Mesenchymal stem cell (in vitro differentiated cells and primary cell): ENCODE measurements around the gene CHRM2.

Source experiments
- DNase-seq: peaks from one replicate; pipeline ENCODE4 v3.0.0-alpha.2; 2013
- H2AFZ ChIP-seq: one replicate; pipeline ENCODE4 v1.6.1; 2013; ENCODE audit warnings: low read depth, mild to moderate bottlenecking, control low read depth, inconsistent platforms, low read length, moderate library complexity
- H2AK5ac ChIP-seq: 2 replicates; pipeline ENCODE4 v1.6.1; 2013; ENCODE audit warnings: low read length, moderate library complexity, mild to moderate bottlenecking, inconsistent platforms; ENCODE audit not compliant: severe bottlenecking
- H2BK120ac ChIP-seq: one replicate; pipeline ENCODE4 v1.6.1; 2013; ENCODE audit warnings: low read depth, mild to moderate bottlenecking, inconsistent platforms, low read length, moderate library complexity
- H2BK12ac ChIP-seq, 2 experiments: one replicate each; pipeline ENCODE4 v1.6.1; 2013; ENCODE audit warnings: inconsistent platforms in 2 of 2, low read length in 2 of 2, mild to moderate bottlenecking in 2 of 2, moderate library complexity in 2 of 2, control low read depth in 1 of 2
- H2BK15ac ChIP-seq: one replicate; pipeline ENCODE4 v1.6.1; 2013; ENCODE audit warnings: mild to moderate bottlenecking, low read depth, inconsistent platforms; ENCODE audit not compliant: poor library complexity, severe bottlenecking
- H2BK5ac ChIP-seq: 2 replicates; pipeline ENCODE4 v1.6.1; 2013; ENCODE audit warnings: low read depth, mild to moderate bottlenecking, low read length, control low read depth, inconsistent platforms; ENCODE audit not compliant: poor library complexity, severe bottlenecking
- H3K14ac ChIP-seq, 2 experiments: one replicate each; pipeline ENCODE4 v1.6.1; 2013; ENCODE audit warnings: inconsistent platforms in 2 of 2, low read length in 2 of 2, control low read depth in 1 of 2, mild to moderate bottlenecking in 1 of 2, moderate library complexity in 1 of 2
- H3K18ac ChIP-seq, 2 experiments: one replicate each; pipeline ENCODE4 v1.6.1; 2013; ENCODE audit warnings: inconsistent platforms in 2 of 2, low read length in 2 of 2, control low read depth in 1 of 2, low read depth in 1 of 2, mild to moderate bottlenecking in 1 of 2
- H3K23ac ChIP-seq, 2 experiments: one replicate each; pipeline ENCODE4 v1.6.1; 2013; ENCODE audit warnings: inconsistent platforms in 2 of 2, low read length in 2 of 2, mild to moderate bottlenecking in 2 of 2, moderate library complexity in 2 of 2, control low read depth in 1 of 2
- H3K27ac ChIP-seq: 2 replicates; pipeline ENCODE4 v1.5.1; 2013; ENCODE audit warnings: mild to moderate bottlenecking, moderate library complexity, low read length, control low read depth, inconsistent platforms; ENCODE audit not compliant: poor library complexity, severe bottlenecking
- H3K27me3 ChIP-seq, 2 experiments: 2 replicates each; pipeline versions ENCODE4 v1.6.1 to v1.7.0; 2013; ENCODE audit warnings: low read length in 2 of 2, mild to moderate bottlenecking in 2 of 2, moderate library complexity in 2 of 2, control low read depth in 1 of 2, inconsistent platforms in 1 of 2; ENCODE audit not compliant: control insufficient read depth in 1 of 2, insufficient read depth in 1 of 2
- H3K36me3 ChIP-seq, 2 experiments: 2 replicates each; pipeline versions ENCODE4 v1.6.1 to v1.7.0; 2013; ENCODE audit warnings: low read length in 2 of 2, control low read depth in 1 of 2, inconsistent platforms in 1 of 2, low read depth in 1 of 2, mild to moderate bottlenecking in 1 of 2; ENCODE audit not compliant: insufficient read depth in 2 of 2, control insufficient read depth in 1 of 2
- H3K4ac ChIP-seq, 2 experiments: one replicate each; pipeline ENCODE4 v1.6.1; 2013; ENCODE audit warnings: inconsistent platforms in 2 of 2, low read length in 2 of 2, mild to moderate bottlenecking in 2 of 2, moderate library complexity in 2 of 2, control low read depth in 1 of 2, low read depth in 1 of 2
- H3K4me1 ChIP-seq: 2 replicates; pipeline ENCODE4 v1.6.1; 2013; ENCODE audit warnings: low read depth, low read length, control low read depth; ENCODE audit not compliant: control insufficient read depth, insufficient read depth
- H3K4me2 ChIP-seq: 2 replicates; pipeline ENCODE4 v1.6.1; 2013; ENCODE audit warnings: low read length, mild to moderate bottlenecking, inconsistent platforms; ENCODE audit not compliant: poor library complexity, severe bottlenecking
- H3K4me3 ChIP-seq, 2 experiments: 2 replicates each; pipeline versions ENCODE4 v1.5.1 to v1.7.0; 2013; ENCODE audit warnings: low read length in 2 of 2, mild to moderate bottlenecking in 2 of 2, control low read depth in 1 of 2, low read depth in 1 of 2; ENCODE audit not compliant: insufficient read depth in 1 of 2
- H3K79me1 ChIP-seq: replicated peaks from 2 replicates; pipeline ENCODE4 v1.6.1; 2013; ENCODE audit warnings: mild to moderate bottlenecking, control low read depth, low read length, inconsistent platforms; ENCODE audit not compliant: poor library complexity, severe bottlenecking
- H3K9ac ChIP-seq: 2 replicates; pipeline ENCODE4 v1.7.0; 2013; ENCODE audit warnings: mild to moderate bottlenecking, low read length, moderate library complexity
- H3K9me3 ChIP-seq: 2 replicates; pipeline ENCODE4 v1.7.0; 2013; ENCODE audit warnings: mild to moderate bottlenecking, low read length; ENCODE audit not compliant: control insufficient read depth
- H4K8ac ChIP-seq: one replicate; pipeline ENCODE4 v1.6.1; 2013; ENCODE audit warnings: inconsistent platforms, mild to moderate bottlenecking, low read length, moderate library complexity
- H4K91ac ChIP-seq: one replicate; pipeline ENCODE4 v1.6.1; 2013; ENCODE audit warnings: mild to moderate bottlenecking, low read length, inconsistent platforms
- WGBS: methylation state at CpG from one replicate; pipeline ENCODE4 v1.1.7; 2013; ENCODE audit warnings: mixed read lengths; 5-methylcytosine and 5-hydroxymethylcytosine counted together

The CHRM2 gene

GRCh38 chr7:137036768-137037167, 168.3 kb downstream of the CHRM2 start:
- Histone ChIP-seq H2BK5ac (no peak overlapping the region), H3K4me1 (no peaks in the 10 kb centered on the region), H3K23ac (no peak overlapping the region), H2BK120ac (no peak overlapping the region), H3K4ac (no peak overlapping the region), H3K9ac (no peak overlapping the region), H3K4me2 (no peak overlapping the region), H2AFZ (no peak overlapping the region), H3K4me3 (no peak overlapping the region), H4K91ac (no peak overlapping the region), H2BK12ac (no peak overlapping the region), H3K36me3 (no peaks in the 10 kb centered on the region), H3K9me3 (no peaks in the 10 kb centered on the region), H3K18ac (no peak overlapping the region), H2BK15ac (no peak overlapping the region), H4K8ac (no peak overlapping the region), H3K14ac (no peak overlapping the region), H3K27ac (no peak overlapping the region), H3K79me1 (no peaks in the 10 kb centered on the region), H3K27me3 (no peaks in the 10 kb centered on the region), H2AK5ac (no peak overlapping the region)
- no CpG with 5 or more reads among the region's 2 CpGs for WGBS
- DNase-seq: no peak

DNA sequence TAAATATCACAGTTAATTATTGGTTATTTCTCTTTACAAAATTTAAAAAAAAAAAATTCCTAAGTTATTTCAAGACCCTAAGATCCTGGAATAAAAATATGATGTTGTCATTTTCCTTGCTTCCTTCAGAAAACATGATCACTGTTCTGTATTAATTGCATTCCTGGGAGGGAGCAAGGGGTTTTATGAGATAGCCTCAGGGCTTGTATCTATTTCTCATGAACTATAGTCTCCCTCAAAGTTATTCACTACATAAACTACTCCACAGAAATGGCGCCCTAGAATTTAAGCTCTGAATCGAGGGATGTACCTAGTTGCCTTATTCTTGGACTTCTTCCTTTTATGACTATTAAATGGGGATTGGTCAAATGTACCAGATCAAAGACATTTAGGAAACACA, 170.3 kb downstream of the CHRM2 start:
- H2BK120ac ChIP-seq: no peak overlapping the region
- H3K4me1 ChIP-seq: no peaks in the 10 kb centered on the region
- no peak overlapping the region for H3K14ac ChIP-seq
- no CpG with 5 or more reads among the region's 2 CpGs for WGBS
- no peak overlapping the region for H2BK12ac ChIP-seq
- no peaks in the 10 kb centered on the region for H3K36me3 ChIP-seq
- no peak overlapping the region for H3K23ac ChIP-seq
- no peak overlapping the region for H3K4me2 ChIP-seq
- H3K27me3 ChIP-seq: no peaks in the 10 kb centered on the region
- no peak overlapping the region for H2BK5ac ChIP-seq
- H2AFZ ChIP-seq: no peak overlapping the region
- H3K18ac ChIP-seq: no peak overlapping the region
- no peak overlapping the region for H2AK5ac ChIP-seq
- H4K91ac ChIP-seq: no peak overlapping the region
- no peak overlapping the region for H3K9ac ChIP-seq
- no peaks in the 10 kb centered on the region for H3K79me1 ChIP-seq
- H3K9me3 ChIP-seq: no peaks in the 10 kb centered on the region
- H3K27ac ChIP-seq: no peak overlapping the region
- H3K4me3 ChIP-seq: no peak overlapping the region
- no peak overlapping the region for H2BK15ac ChIP-seq
- no peak overlapping the region for H4K8ac ChIP-seq
- H3K4ac ChIP-seq: no peak overlapping the region
- DNase-seq: no peak

- Histone ChIP-seq H2AFZ (no peak overlapping the region), H2BK12ac (no peak overlapping the region), H4K91ac (no peak overlapping the region), H3K9ac (no peak overlapping the region), H3K4me1 (no peaks in the 10 kb centered on the region), H3K9me3 (peaks cover 6% of the 10 kb centered on the region), H2AK5ac (no peak overlapping the region), H3K23ac (no peak overlapping the region), H4K8ac (no peak overlapping the region), H3K36me3 (no peaks in the 10 kb centered on the region), H3K27me3 (no peaks in the 10 kb centered on the region), H3K79me1 (no peaks in the 10 kb centered on the region), H3K14ac (no peak overlapping the region), H3K4me2 (no peak overlapping the region), H2BK5ac (no peak overlapping the region), H2BK120ac (no peak overlapping the region), H2BK15ac (no peak overlapping the region), H3K4ac (no peak overlapping the region), H3K4me3 (no peak overlapping the region), H3K27ac (no peak overlapping the region), H3K18ac (no peak overlapping the region)
- no peak for DNase-seq
- WGBS: 73% methylated on average over 7 of the region's 7 CpGs
Measured at GRCh38 chr7:137040745-137041144, 172.3 kb downstream of the CHRM2 start.

DNA sequence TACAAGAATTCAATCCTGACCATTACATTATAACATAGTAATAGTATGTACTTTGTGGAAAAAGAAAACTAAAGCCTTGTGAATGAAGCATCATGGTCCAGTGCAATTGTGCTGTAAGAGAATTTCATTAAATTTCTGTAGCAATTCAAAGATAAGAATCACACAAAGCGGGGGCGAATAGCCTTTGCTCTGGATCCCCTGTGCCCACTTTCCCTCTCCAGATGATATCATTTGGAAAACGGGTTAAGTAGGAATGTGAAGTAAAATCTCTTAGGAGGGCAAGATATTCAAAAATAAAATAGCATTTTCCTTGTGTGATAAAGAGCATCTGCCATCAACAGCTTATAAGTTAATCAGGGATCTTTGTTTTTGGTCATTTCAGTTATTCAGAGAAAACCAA, 177.1 kb downstream of the CHRM2 start:
- Histone ChIP-seq H3K36me3 (no peaks in the 10 kb centered on the region), H2BK12ac (no peak overlapping the region), H2BK15ac (no peak overlapping the region), H3K18ac (no peak overlapping the region), H2AFZ (no peak overlapping the region), H3K14ac (no peak overlapping the region), H4K91ac (no peak overlapping the region), H3K4me3 (no peak overlapping the region), H3K23ac (no peak overlapping the region), H2BK5ac (no peak overlapping the region), H3K27me3 (no peaks in the 10 kb centered on the region), H3K79me1 (no peaks in the 10 kb centered on the region), H3K4me1 (no peaks in the 10 kb centered on the region), H3K27ac (no peak overlapping the region), H2AK5ac (no peak overlapping the region), H3K9ac (no peak overlapping the region), H3K4me2 (no peak overlapping the region), H3K4ac (no peak overlapping the region), H3K9me3 (peaks cover 6% of the 10 kb centered on the region), H4K8ac (no peak overlapping the region), H2BK120ac (no peak overlapping the region)
- WGBS: 100% methylated on average over 1 of the region's 3 CpGs
- no peak for DNase-seq
